Kidney (tissue), 14 donors: ENCODE results near the gene R3HDM1. TPM values are rescaled to one million over a fixed set of nuclear protein-coding genes. Genes with fewer than 3 reads are reported as not detected.

Experiments used
- DNase-seq, 5 donors: peaks; one replicate each; pipeline ENCODE4 v3.0.0-alpha.2; 2013 to 2020
- FAIRE-seq: peaks from 2 replicates; lab custom pipeline; 2012; peaks lifted over from hg19 to GRCh38; lab: Jason Lieb, UNC
- H3K27ac ChIP-seq, 2 donors: one replicate each; pipeline ENCODE4 v1.7.0; 2013; ENCODE audit warnings: low read depth in 2 of 2, low read length in 2 of 2, inconsistent platforms in 1 of 2
- H3K27me3 ChIP-seq: one replicate; pipeline ENCODE4 v1.7.1; 2013; ENCODE audit warnings: low read length, inconsistent platforms; ENCODE audit not compliant: control insufficient read depth, insufficient read depth
- H3K36me3 ChIP-seq, 3 donors: one replicate each; pipeline versions ENCODE4 v1.7.0 to v1.7.1; 2013; ENCODE audit warnings: low read length in 3 of 3, control low read depth in 1 of 3, inconsistent platforms in 1 of 3; ENCODE audit not compliant: insufficient read depth in 3 of 3, control insufficient read depth in 2 of 3
- H3K4me1 ChIP-seq, 3 donors: one replicate each; pipeline versions ENCODE4 v1.7.0 to v1.7.1; 2013; ENCODE audit warnings: low read length in 3 of 3, inconsistent platforms in 1 of 3, low read depth in 1 of 3; ENCODE audit not compliant: control insufficient read depth in 2 of 3, insufficient read depth in 2 of 3
- H3K4me3 ChIP-seq, 3 donors: one replicate each; pipeline versions ENCODE4 v1.7.0 to v1.8.1; 2013; ENCODE audit warnings: low read length in 3 of 3, control low read depth in 1 of 3, inconsistent platforms in 1 of 3
- H3K9ac ChIP-seq, 3 donors: one replicate each; pipeline versions ENCODE4 v1.7.0 to v1.7.1; 2013; ENCODE audit warnings: low read length in 3 of 3, control low read depth in 1 of 3, inconsistent platforms in 1 of 3
- H3K9me3 ChIP-seq, 3 donors: one replicate each; pipeline versions ENCODE4 v1.7.0 to v1.7.1; 2013; ENCODE audit warnings: low read length in 3 of 3, control low read depth in 1 of 3, inconsistent platforms in 1 of 3; ENCODE audit not compliant: control insufficient read depth in 2 of 3, insufficient read depth in 1 of 3
- CTCF ChIP-seq: IDR thresholded peaks from 3 replicates; pipeline ENCODE4 v1.5.1; 2012; ENCODE audit warnings: mild to moderate bottlenecking, moderate library complexity, borderline replicate concordance; ENCODE audit not compliant: insufficient read depth; ENCODE audit errors: extremely low read depth
- intact Hi-C: fragments of 100-400 bp; cut with DNase I; formaldehyde crosslinking; loops from one replicate; pipeline ENCODE4 v1.11.1; 2022
- polyA plus RNA-seq: library from polyadenylated mRNA; stranded (reverse); fragments of 350-450 nt; fragmentation: Illumina TruSeq; extraction: RNeasy Lipid Tissue Mini Kit (QIAGEN cat#74804); gene quantifications from one replicate; pipeline ENCODE4 v1.2.3, GENCODE V29; 2014; ENCODE audit warnings: low read depth, low replicate concordance; ENCODE audit not compliant: insufficient read depth
- total RNA-seq: library from RNA; stranded (reverse); fragmentation: NEBNext Ultra II Directional; extraction: Animal tissue kit (Norgen Biotek cat#: 25700); gene quantifications from one replicate; pipeline ENCODE4 v1.2.1, GENCODE V29; 2021
- donor health status: control.
- donor health status: control.
- donor health status: control.
- donor health status: control.
- donor health status: control.
- donor health status: DM: yes; HTN: yes; CAD: no.
- donor health status: Normal renal cell carcinoma (clear cell type).

The R3HDM1 gene
- total and polyA plus RNA-seq, 2 donors from 2014 or later, result 9.2 to 31.8 TPM

GRCh38 chr2:135630488-135630887 lies 99.2 kb downstream of the R3HDM1 start:
- Histone ChIP-seq H3K36me3 (no peaks in the 10 kb centered on the region), H3K4me1 (peaks cover 0 to 6% (median 0%) of the 10 kb centered on the region in 3 donors), H3K9ac (no peak overlapping the region), H3K27ac (no peak overlapping the region), H3K27me3 (no peaks in the 10 kb centered on the region), H3K9me3 (no peaks in the 10 kb centered on the region), H3K4me3 (no peak overlapping the region)
- TF ChIP-seq CTCF, result no peak
- DNase-seq, result no peak
- intact Hi-C loops, result no loop called here
- FAIRE-seq, result no peak

- DNase-seq, result no peak
Measured at GRCh38 chr2:135633582-135633981, 102.3 kb downstream of the R3HDM1 start.

GRCh38 chr2:135635212-135635835 lies 104.0 kb downstream of the R3HDM1 start:
- DNase-seq (no peak), FAIRE-seq (no peak)
- no peak overlapping the region for H3K9ac ChIP-seq
- intact Hi-C loops, result no loop called here
- no peak for TF ChIP-seq CTCF
- H3K27me3 ChIP-seq, result no peaks in the 10 kb centered on the region
- H3K9me3 ChIP-seq, result no peaks in the 10 kb centered on the region
- peaks cover 0 to 2% (median 0%) of the 10 kb centered on the region in 3 donors for H3K36me3 ChIP-seq
- H3K4me3 ChIP-seq, result no peak overlapping the region
- peaks cover 0 to 6% (median 0%) of the 10 kb centered on the region in 3 donors for H3K4me1 ChIP-seq
- H3K27ac ChIP-seq, result no peak overlapping the region

More at GRCh38 chr2:135633582-135633981, 102.3 kb downstream of the R3HDM1 start:
- intact Hi-C loops, result no loop called here
- Histone ChIP-seq H3K27me3 (no peaks in the 10 kb centered on the region), H3K27ac (no peak overlapping the region), H3K4me3 (no peak overlapping the region), H3K4me1 (peaks cover 0 to 6% (median 0%) of the 10 kb centered on the region in 3 donors), H3K36me3 (peaks cover 0 to 2% (median 0%) of the 10 kb centered on the region in 3 donors), H3K9me3 (no peaks in the 10 kb centered on the region), H3K9ac (no peak overlapping the region)
- TF ChIP-seq CTCF, result no peak
- no peak for FAIRE-seq

- H3K27me3 ChIP-seq, result no peaks in the 10 kb centered on the region
- FAIRE-seq, result no peak
- no peak overlapping the region for H3K4me3 ChIP-seq
- no peaks in the 10 kb centered on the region for H3K4me1 ChIP-seq
- H3K9me3 ChIP-seq, result no peaks in the 10 kb centered on the region
- no peak for DNase-seq
- no peak overlapping the region for H3K27ac ChIP-seq
- intact Hi-C loops, result no loop called here
- no peak for TF ChIP-seq CTCF
- no peak overlapping the region for H3K9ac ChIP-seq
- peaks cover 0 to 2% (median 0%) of the 10 kb centered on the region in 3 donors for H3K36me3 ChIP-seq
Measured at GRCh38 chr2:135636982-135637381, 105.7 kb downstream of the R3HDM1 start.
